ENCODE data around the gene STK17A. TPM values are rescaled to one million over a fixed set of nuclear protein-coding genes. Genes with fewer than 3 reads are reported as not detected.

The STK17A gene
- total RNA-seq, 2 experiments from 2014 or later: 25.8 to 28.7 TPM

DNA sequence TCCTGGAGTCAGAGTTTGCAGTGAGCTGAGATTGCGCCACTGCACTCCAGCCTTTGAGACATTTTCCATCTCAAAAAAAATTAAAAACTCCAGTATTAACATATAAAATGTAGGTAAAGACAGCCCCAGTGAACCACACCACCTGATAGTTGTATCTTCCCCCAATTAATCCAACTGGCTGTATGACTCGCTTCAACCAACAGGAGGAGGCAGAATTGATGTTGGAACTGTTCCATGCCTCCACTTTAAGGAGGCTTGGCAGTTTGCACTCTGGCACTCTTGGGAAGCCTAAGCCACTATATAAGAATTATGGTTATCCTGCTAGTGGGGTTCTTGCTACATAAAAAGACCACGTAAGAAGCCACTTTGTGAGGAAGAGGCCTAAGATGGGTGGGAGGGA is 72.7 kb downstream of the STK17A start:
- peaks cover 59% of the 10 kb centered on the region for H3K4me1 ChIP-seq (ENCODE audit: insufficient read depth, low read length, poor library complexity, severe bottlenecking)
- H2AFZ ChIP-seq (ENCODE audit: low read length): no peak overlapping the region
- BruUV-seq (replicated peaks): no TSS peak
- H3K36me3 ChIP-seq (ENCODE audit: insufficient read depth, low read length): peaks cover 22% of the 10 kb centered on the region
- no peak for DNase-seq (ENCODE audit: low spot score)
- ChIA-PET CTCF (ENCODE audit: unreplicated experiment) (no interaction called here), POLR2A (interaction anchor here (1.0 kb wide), 1 partner anchor 73 kb away, joined by 4 read pairs; the partner anchor contains the start of gene STK17A)
- no peak overlapping the region for H3K4me3 ChIP-seq (ENCODE audit: low read depth, low read length, poor library complexity, severe bottlenecking)
- H3K4me2 ChIP-seq (ENCODE audit: low read length): no peak overlapping the region
- H3K9me3 ChIP-seq (ENCODE audit: low read length): no peaks in the 10 kb centered on the region
- no peak for TF ChIP-seq EZH2phosphoT487 (IDR thresholded peaks at IDR 0.05; ENCODE audit: borderline replicate concordance, low read depth, low read length)
- TF ChIP-seq, protein P1, sequence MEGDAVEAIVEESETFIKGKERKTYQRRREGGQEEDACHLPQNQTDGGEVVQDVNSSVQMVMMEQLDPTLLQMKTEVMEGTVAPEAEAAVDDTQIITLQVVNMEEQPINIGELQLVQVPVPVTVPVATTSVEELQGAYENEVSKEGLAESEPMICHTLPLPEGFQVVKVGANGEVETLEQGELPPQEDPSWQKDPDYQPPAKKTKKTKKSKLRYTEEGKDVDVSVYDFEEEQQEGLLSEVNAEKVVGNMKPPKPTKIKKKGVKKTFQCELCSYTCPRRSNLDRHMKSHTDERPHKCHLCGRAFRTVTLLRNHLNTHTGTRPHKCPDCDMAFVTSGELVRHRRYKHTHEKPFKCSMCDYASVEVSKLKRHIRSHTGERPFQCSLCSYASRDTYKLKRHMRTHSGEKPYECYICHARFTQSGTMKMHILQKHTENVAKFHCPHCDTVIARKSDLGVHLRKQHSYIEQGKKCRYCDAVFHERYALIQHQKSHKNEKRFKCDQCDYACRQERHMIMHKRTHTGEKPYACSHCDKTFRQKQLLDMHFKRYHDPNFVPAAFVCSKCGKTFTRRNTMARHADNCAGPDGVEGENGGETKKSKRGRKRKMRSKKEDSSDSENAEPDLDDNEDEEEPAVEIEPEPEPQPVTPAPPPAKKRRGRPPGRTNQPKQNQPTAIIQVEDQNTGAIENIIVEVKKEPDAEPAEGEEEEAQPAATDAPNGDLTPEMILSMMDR (conservative IDR thresholded peaks at IDR 0.05; ENCODE audit: low read length): no peak
- H3K9me2 ChIP-seq (ENCODE audit: insufficient read depth, low read length): no peaks in the 10 kb centered on the region
- intact Hi-C loops (cut with micrococcal nuclease; ENCODE audit: unreplicated experiment): no loop called here
- H4K20me1 ChIP-seq (ENCODE audit: insufficient read depth, low read length): no peaks in the 10 kb centered on the region
- peaks cover 42% of the 10 kb centered on the region; the same call in 1 of the 2 replicates for H3K79me2 ChIP-seq (ENCODE audit: insufficient read depth, low read depth, low read length)
- no peak overlapping the region for H3K27ac ChIP-seq (ENCODE audit: low read depth, low read length, poor library complexity, severe bottlenecking)

DNA sequence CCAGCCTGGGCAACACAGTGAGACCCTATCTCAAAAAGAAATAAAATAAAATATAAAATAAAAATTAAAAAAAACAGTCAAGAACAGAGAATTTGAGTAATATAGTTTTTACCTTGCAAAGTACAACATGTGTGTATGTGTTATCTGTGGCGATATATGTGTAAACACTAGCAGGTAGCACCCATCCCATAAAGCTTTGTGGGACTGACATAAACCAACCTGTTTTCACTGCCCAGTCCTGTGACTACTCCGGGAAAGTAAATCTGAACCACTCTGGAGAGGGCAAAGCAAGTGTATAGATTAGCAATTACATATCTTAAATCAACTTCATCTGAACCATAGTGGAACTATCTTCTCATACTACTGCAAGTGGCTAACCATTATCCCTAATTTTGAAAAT is 74.1 kb downstream of the STK17A start:
- Histone ChIP-seq H3K27ac (ENCODE audit: low read depth, low read length, poor library complexity, severe bottlenecking) (no peak overlapping the region), H3K4me2 (ENCODE audit: low read length) (no peak overlapping the region), H3K36me3 (ENCODE audit: insufficient read depth, low read length) (peaks cover 22% of the 10 kb centered on the region), H3K9me3 (ENCODE audit: low read length) (no peaks in the 10 kb centered on the region), H3K9me2 (ENCODE audit: insufficient read depth, low read length) (no peaks in the 10 kb centered on the region), H4K20me1 (ENCODE audit: insufficient read depth, low read length) (no peaks in the 10 kb centered on the region), H2AFZ (ENCODE audit: low read length) (no peak overlapping the region), H3K4me3 (ENCODE audit: low read depth, low read length, poor library complexity, severe bottlenecking) (no peak overlapping the region), H3K4me1 (ENCODE audit: insufficient read depth, low read length, poor library complexity, severe bottlenecking) (peaks cover 44% of the 10 kb centered on the region), H3K79me2 (ENCODE audit: insufficient read depth, low read depth, low read length) (peaks cover 42% of the 10 kb centered on the region; the same call in 1 of the 2 replicates)
- no peak for DNase-seq (ENCODE audit: low spot score)
- intact Hi-C loops (cut with micrococcal nuclease; ENCODE audit: unreplicated experiment): no loop called here
- ChIA-PET CTCF (ENCODE audit: unreplicated experiment) (no interaction called here), POLR2A (no interaction called here)
- no TSS peak for BruUV-seq (replicated peaks)
- TF ChIP-seq, protein P1 (conservative IDR thresholded peaks at IDR 0.05; ENCODE audit: low read length): no peak
- no peak for TF ChIP-seq EZH2phosphoT487 (IDR thresholded peaks at IDR 0.05; ENCODE audit: borderline replicate concordance, low read depth, low read length)

DNA sequence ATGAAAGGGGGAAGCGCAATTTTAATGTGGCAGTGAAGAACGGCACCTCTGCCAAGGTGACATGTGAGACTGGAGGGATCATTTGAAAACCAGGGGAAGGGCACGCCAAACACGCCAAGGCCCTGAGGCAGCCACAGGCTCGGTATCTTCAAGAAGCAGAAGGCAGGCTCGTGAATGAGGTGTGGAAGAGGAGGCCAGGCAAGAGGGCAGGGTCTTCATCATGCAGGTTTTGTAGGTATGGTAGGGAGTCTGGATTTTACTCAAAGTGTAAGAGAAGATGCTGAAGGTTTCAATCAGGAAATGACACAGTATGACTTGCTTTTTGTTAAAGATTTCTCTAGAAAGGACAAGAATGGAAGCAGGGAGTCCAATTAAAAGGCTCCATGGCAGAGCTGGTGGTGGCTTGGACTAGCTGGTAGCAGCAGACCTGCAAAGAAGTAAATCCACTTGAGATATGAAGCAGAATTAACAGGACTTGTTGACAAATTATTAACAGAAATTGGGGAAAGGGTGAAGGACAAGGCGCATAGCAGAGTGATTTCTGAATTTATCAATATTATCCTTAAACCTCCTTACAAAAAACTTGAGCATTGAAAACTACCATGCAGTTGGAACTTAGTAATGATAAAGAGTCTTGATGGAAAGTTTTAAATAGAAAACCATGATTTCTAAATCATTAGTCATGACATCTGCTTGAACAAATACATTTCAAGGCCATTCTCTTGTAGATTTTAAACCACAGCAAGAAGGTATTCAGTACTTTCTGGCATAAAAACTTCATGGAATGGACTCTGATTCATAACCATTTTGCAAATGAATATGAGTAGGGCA is 76.0 kb downstream of the STK17A start:
- POLR2A ChIA-PET: no interaction called here
- Histone ChIP-seq H3K4me3 (ENCODE audit: low read depth, low read length, poor library complexity, severe bottlenecking) (no peak overlapping the region), H2AFZ (ENCODE audit: low read length) (no peak overlapping the region), H3K27ac (ENCODE audit: low read depth, low read length, poor library complexity, severe bottlenecking) (no peak overlapping the region), H3K9me3 (ENCODE audit: low read length) (no peaks in the 10 kb centered on the region), H3K4me2 (ENCODE audit: low read length) (peak overlapping the region; percentile 25; the same call in 1 of the 2 replicates), H3K79me2 (ENCODE audit: insufficient read depth, low read depth, low read length) (peaks cover 33% of the 10 kb centered on the region; the same call in 1 of the 2 replicates), H3K9me2 (ENCODE audit: insufficient read depth, low read length) (no peaks in the 10 kb centered on the region), H3K36me3 (ENCODE audit: insufficient read depth, low read length) (peaks cover 30% of the 10 kb centered on the region), H3K4me1 (ENCODE audit: insufficient read depth, low read length, poor library complexity, severe bottlenecking) (peaks cover 25% of the 10 kb centered on the region), H4K20me1 (ENCODE audit: insufficient read depth, low read length) (no peaks in the 10 kb centered on the region)
- TF ChIP-seq, protein P1 (conservative IDR thresholded peaks at IDR 0.05; ENCODE audit: low read length): no peak
- no peak for TF ChIP-seq EZH2phosphoT487 (IDR thresholded peaks at IDR 0.05; ENCODE audit: borderline replicate concordance, low read depth, low read length)
- no TSS peak for BruUV-seq (replicated peaks)
- DNase-seq (ENCODE audit: low spot score): no peak
- intact Hi-C loops (cut with micrococcal nuclease; ENCODE audit: unreplicated experiment): no loop called here
- CTCF ChIA-PET (ENCODE audit: unreplicated experiment): no interaction called here
